AG10803 (cell line): Measurements from ENCODE around the gene GGTLC2.

Experiments used
- DNase-seq: peaks from one replicate; pipeline ENCODE4 v3.0.0; 2010; ENCODE audit warnings: low read depth
- H3K4me3 ChIP-seq: 2 replicates; pipeline ENCODE4 v1.5.1; 2011; ENCODE audit warnings: mild to moderate bottlenecking, low read length, control low read depth
- CTCF ChIP-seq: conservative IDR thresholded peaks from 2 replicates; pipeline ENCODE4 v1.5.1; 2011; ENCODE audit warnings: mild to moderate bottlenecking, low read length, control low read depth, inconsistent platforms

The GGTLC2 gene

GRCh38 chr22:22691055-22691454, 46.6 kb downstream of the GGTLC2 start:
- no peak for TF ChIP-seq CTCF
- no peak for DNase-seq
- H3K4me3 ChIP-seq: no peak overlapping the region

GRCh38 chr22:22691716-22692701, 47.6 kb downstream of the GGTLC2 start:
- no peak overlapping the region for H3K4me3 ChIP-seq
- no peak for TF ChIP-seq CTCF
- DNase-seq: peak; percentile 7

- TF ChIP-seq CTCF: peak; percentile 25
- DNase-seq: peak; percentile 35
- no peak overlapping the region for H3K4me3 ChIP-seq
Measured at GRCh38 chr22:22692707-22693530, 48.5 kb downstream of the GGTLC2 start.

GRCh38 chr22:22693531-22693884, 49.1 kb downstream of the GGTLC2 start:
- no peak overlapping the region for H3K4me3 ChIP-seq
- DNase-seq: no peak
- no peak for TF ChIP-seq CTCF

- DNase-seq: no peak
- no peak for TF ChIP-seq CTCF
- H3K4me3 ChIP-seq: no peak overlapping the region
Measured at GRCh38 chr22:22694106-22694505, 49.7 kb downstream of the GGTLC2 start.

GRCh38 chr22:22696104-22696503, 51.7 kb downstream of the GGTLC2 start:
- TF ChIP-seq CTCF: no peak
- no peak for DNase-seq
- no peak overlapping the region for H3K4me3 ChIP-seq
